Tibial nerve (tissue), 4 donors: ENCODE data around the gene UTP11. TPM values are rescaled to one million over a fixed set of nuclear protein-coding genes. Genes with fewer than 3 reads are reported as not detected.
A peak's percentile ranks its signal among the peaks of the same experiment; 100 is the strongest.

Source experiments
- DNase-seq, 2 donors: peaks; one replicate each; pipeline ENCODE4 v3.0.0-alpha.2; 2019; ENCODE audit warnings: low spot score in 2 of 2
- H3K27ac ChIP-seq, 4 donors: fragments of 200-600 bp; sonication (generic) in 3 of 4; one replicate each; pipeline ENCODE4 v1.5.1; 2017 to 2019; ENCODE audit warnings: mild to moderate bottlenecking in 1 of 4
- H3K27me3 ChIP-seq, 2 donors: fragments of 200-600 bp; sonication (generic) in 1 of 2; one replicate each; pipeline versions ENCODE4 v1.5.1 to v1.6.0; 2017 to 2019
- H3K36me3 ChIP-seq, 3 donors: fragments of 200-600 bp; sonication (generic); one replicate each; pipeline ENCODE4 v1.5.1; 2018 to 2019
- H3K4me1 ChIP-seq, 4 donors: fragments of 200-600 bp; sonication (generic) in 3 of 4; one replicate each; pipeline ENCODE4 v1.5.1; 2017 to 2019
- H3K4me3 ChIP-seq, 4 donors: fragments of 200-600 bp; sonication (generic) in 3 of 4; one replicate each; pipeline ENCODE4 v1.5.1; 2017 to 2019; ENCODE audit warnings: mild to moderate bottlenecking in 1 of 4, moderate library complexity in 1 of 4
- H3K9me3 ChIP-seq, 4 donors: fragments of 200-600 bp; sonication (generic) in 3 of 4; one replicate each; pipeline ENCODE4 v1.5.1; 2017 to 2019
- EP300 ChIP-seq, 2 donors: sonication (generic); formaldehyde crosslinking; IDR thresholded peaks; one replicate each; pipeline ENCODE4 v1.6.1; 2017; ENCODE audit warnings: antibody characterized with exemption in 2 of 2, mild to moderate bottlenecking in 1 of 2
- POLR2A ChIP-seq, 2 donors: fragments of 450-650 bp; IDR thresholded peaks; one replicate each; pipeline ENCODE4 v1.6.1; 2017; ENCODE audit warnings: antibody characterized with exemption in 2 of 2, mild to moderate bottlenecking in 2 of 2, moderate library complexity in 2 of 2
- WGBS, 2 donors: methylation state at CpG; one replicate each; pipeline ENCODE4 v1.1.5; 2018; 5-methylcytosine and 5-hydroxymethylcytosine counted together
- total RNA-seq, 4 donors: library from RNA; depleted of rRNA; stranded (reverse); fragments of >200 nt; gene quantifications; one replicate each; pipeline ENCODE4 v1.1.0, GENCODE V29; 2016
- TF ChIP-seq, protein P1 (sequence below), 5 experiments: fragments of 200-600 bp in 3 of 5; fragments of 450-650 bp in 2 of 5; sonication (generic) in 3 of 5; IDR thresholded peaks; one replicate each; pipeline ENCODE4 v1.5.1; 2016 to 2019; ENCODE audit warnings: antibody characterized with exemption in 5 of 5, mild to moderate bottlenecking in 3 of 5, moderate library complexity in 2 of 5

Gene UTP11
- total RNA-seq, 4 donors from 2014 or later, result 16.5 to 36.8 (median 25.7) TPM

DNA sequence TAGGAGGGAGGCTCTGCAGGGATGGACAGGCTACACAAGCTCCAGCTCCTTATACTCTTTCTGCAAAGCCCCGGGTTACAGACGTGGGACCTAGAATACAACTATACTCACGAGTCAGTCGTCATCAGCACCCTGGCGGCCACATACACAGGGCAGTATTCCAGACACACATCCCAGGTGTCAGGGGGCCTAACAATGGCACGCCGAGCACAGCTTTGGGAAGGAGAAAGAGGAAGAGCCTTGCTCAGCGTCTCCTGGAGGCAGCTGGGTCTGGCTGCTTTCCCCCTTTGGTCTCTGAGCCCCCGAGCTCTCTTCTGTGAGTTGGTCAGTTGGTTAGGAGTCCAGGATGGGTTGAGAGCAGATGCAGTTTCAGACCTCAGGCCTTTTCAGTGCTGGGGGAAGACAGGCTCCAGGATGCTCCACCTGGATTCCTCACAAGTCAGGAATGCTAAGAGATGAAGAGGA lies 38.6 kb downstream of the UTP11 start:
- WGBS, 2 donors, result 47% methylated on average over 5 to 9 of the region's 9 CpGs
- H3K4me3 ChIP-seq, result no peak overlapping the region
- no peaks in the 10 kb centered on the region for H3K36me3 ChIP-seq

DNA sequence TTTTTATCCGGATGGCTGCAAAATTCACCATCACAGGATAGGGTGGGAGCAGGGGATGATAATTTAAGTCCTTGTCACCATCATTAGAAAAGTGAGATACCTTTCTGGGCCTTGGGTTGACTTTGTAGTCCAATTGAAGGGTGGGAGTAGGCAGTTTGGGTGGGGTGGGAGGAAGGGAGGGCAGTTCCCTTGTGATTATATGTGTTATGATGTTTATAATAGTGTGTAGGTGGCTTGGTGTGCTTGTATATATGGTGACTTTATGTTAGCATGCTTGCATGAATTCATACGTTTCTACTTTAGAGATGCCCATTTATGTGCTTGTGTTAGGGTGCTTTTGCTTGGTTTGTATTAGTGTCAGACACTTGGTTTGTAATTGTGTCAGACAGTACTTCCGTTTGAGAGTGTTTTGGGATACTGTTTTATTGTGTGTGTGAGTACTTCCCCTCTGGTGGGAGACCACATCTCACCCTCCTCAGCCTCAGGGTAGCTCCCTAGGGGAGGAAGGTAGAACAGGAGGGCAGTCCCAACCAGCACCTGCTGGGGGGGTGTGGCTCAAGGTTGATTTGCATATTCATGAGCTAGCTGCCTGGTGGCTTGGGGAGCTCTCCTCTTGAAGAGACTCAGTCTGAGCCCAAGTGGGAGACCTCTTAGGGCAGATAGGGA lies 40.3 kb downstream of the UTP11 start:
- Histone ChIP-seq H3K27me3 (no peaks in the 10 kb centered on the region), H3K36me3 (no peaks in the 10 kb centered on the region), H3K4me3 (no peak overlapping the region), H3K9me3 (no peaks in the 10 kb centered on the region), H3K4me1 (peaks cover 0 to 45% (median 3%) of the 10 kb centered on the region in 4 donors), H3K27ac (no peak overlapping the region)
- TF ChIP-seq POLR2A (IDR thresholded peaks at IDR 0.05) (no peak), EP300 (IDR thresholded peaks at IDR 0.05) (no peak)
- TF ChIP-seq, protein P1, sequence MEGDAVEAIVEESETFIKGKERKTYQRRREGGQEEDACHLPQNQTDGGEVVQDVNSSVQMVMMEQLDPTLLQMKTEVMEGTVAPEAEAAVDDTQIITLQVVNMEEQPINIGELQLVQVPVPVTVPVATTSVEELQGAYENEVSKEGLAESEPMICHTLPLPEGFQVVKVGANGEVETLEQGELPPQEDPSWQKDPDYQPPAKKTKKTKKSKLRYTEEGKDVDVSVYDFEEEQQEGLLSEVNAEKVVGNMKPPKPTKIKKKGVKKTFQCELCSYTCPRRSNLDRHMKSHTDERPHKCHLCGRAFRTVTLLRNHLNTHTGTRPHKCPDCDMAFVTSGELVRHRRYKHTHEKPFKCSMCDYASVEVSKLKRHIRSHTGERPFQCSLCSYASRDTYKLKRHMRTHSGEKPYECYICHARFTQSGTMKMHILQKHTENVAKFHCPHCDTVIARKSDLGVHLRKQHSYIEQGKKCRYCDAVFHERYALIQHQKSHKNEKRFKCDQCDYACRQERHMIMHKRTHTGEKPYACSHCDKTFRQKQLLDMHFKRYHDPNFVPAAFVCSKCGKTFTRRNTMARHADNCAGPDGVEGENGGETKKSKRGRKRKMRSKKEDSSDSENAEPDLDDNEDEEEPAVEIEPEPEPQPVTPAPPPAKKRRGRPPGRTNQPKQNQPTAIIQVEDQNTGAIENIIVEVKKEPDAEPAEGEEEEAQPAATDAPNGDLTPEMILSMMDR (IDR thresholded peaks at IDR 0.05), result no peak
- 55 to 59% methylated on average over 3 of the region's 3 CpGs for WGBS, 2 donors
- DNase-seq, result no peak

More for the DNA sequence above, 38.6 kb downstream of the UTP11 start:
- Histone ChIP-seq H3K9me3 (no peaks in the 10 kb centered on the region), H3K27ac (peak overlapping the region in 2 of 4 donors; percentile 7 to 53), H3K27me3 (no peaks in the 10 kb centered on the region), H3K4me1 (peaks cover 0 to 51% (median 5%) of the 10 kb centered on the region in 4 donors)
- no peak for TF ChIP-seq EP300 (IDR thresholded peaks at IDR 0.05)
- TF ChIP-seq POLR2A (IDR thresholded peaks at IDR 0.05), result no peak
- TF ChIP-seq, protein P1 (IDR thresholded peaks at IDR 0.05), result no peak
- no peak for DNase-seq

DNA sequence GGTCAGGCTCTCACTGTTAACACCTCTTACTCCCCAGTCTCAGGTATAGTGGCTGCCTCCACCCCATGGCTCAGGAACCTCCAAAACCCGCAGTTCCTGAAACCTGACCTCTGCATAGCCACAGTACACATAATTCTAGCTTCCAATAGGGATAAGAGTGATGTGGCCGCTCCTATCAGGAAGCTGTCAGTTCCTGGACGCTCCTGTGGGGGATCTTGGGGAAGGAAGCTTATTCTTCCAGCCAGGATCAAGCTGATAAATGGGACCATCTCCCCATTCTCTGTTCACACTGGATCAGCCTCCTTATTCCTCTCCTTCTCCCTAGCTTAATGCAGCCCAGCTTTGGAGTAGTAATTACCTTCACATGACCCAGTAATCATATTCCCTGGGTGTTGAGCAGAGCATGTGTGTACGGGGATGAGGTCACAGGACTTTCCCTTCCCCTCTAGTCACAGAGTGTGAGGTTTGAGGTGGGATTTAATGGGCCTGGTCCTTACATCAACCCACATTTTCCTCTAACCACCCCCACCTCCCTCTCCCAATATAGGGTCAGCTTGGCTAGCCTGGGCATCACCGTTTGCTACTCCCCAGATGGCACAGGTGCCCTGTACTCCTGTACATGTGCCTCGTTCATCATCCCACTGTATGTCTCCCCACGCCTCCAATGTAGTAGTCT lies 41.0 kb downstream of the UTP11 start:
- WGBS, 2 donors, result 74 to 85% methylated on average over 7 of the region's 7 CpGs
- TF ChIP-seq EP300 (IDR thresholded peaks at IDR 0.05), result no peak
- TF ChIP-seq POLR2A (IDR thresholded peaks at IDR 0.05), result no peak
- TF ChIP-seq, protein P1 (IDR thresholded peaks at IDR 0.05), result no peak
- Histone ChIP-seq H3K4me1 (peaks cover 0 to 38% (median 3%) of the 10 kb centered on the region in 4 donors), H3K9me3 (no peaks in the 10 kb centered on the region), H3K4me3 (no peak overlapping the region), H3K27me3 (no peaks in the 10 kb centered on the region), H3K36me3 (no peaks in the 10 kb centered on the region), H3K27ac (no peak overlapping the region)
- DNase-seq, result no peak

DNA sequence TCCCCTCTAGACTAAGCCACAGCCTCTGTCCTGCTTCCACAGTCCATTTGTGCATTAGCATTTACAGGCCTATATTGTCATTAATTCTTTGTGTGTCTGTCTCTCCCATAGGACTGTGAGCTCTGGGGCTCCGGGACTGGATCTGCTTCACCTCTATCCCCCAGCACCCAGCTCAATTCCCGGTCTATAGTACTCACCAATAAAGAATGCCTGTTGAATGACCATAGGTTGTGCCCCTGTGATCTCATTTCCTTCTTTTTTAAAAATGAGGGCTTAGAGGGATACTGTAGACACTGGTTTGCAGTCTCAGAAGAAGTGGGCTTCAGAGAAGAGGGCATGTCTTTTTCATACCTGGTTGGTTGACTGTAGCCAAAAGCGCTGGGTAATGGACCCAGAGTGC lies 42.9 kb downstream of the UTP11 start:
- DNase-seq, result no peak
- Histone ChIP-seq H3K36me3 (no peaks in the 10 kb centered on the region), H3K27ac (no peak overlapping the region), H3K4me1 (peaks cover 0 to 23% (median 3%) of the 10 kb centered on the region in 4 donors), H3K9me3 (no peaks in the 10 kb centered on the region), H3K27me3 (no peaks in the 10 kb centered on the region), H3K4me3 (no peak overlapping the region)
- WGBS, 2 donors, result 66 to 73% methylated on average over 3 of the region's 3 CpGs
- TF ChIP-seq POLR2A (IDR thresholded peaks at IDR 0.05) (no peak), EP300 (IDR thresholded peaks at IDR 0.05) (no peak)
- TF ChIP-seq, protein P1 (IDR thresholded peaks at IDR 0.05), result no peak

DNA sequence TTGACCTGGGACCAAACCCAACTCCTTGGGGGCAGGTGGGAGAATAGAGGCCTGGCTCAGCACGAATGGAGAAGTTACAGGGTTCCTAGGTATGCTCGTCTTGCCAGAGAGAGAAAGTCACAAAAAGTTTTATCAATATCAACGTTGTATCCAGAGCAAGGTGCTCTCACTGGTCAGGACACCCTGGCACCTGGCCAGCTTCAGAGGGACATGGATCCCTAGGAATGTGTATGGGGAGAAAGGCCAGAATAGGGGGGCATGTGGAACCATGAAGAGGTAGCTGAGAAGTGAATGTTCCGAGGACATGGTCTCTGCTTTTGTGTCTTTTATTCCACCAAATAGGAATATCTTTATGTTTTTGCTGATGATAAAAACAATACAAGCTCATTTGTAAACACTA lies 43.4 kb downstream of the UTP11 start:
- no peak for DNase-seq
- no peaks in the 10 kb centered on the region for H3K36me3 ChIP-seq
- H3K27ac ChIP-seq, result no peak overlapping the region
- H3K9me3 ChIP-seq, result no peaks in the 10 kb centered on the region
- no peaks in the 10 kb centered on the region for H3K27me3 ChIP-seq
- H3K4me3 ChIP-seq, result no peak overlapping the region
- peaks cover 0 to 18% (median 0%) of the 10 kb centered on the region in 4 donors for H3K4me1 ChIP-seq
- 70 to 77% methylated on average over 4 of the region's 4 CpGs for WGBS, 2 donors
- TF ChIP-seq, protein P1 (IDR thresholded peaks at IDR 0.05), result no peak
- TF ChIP-seq EP300 (IDR thresholded peaks at IDR 0.05), result no peak
- TF ChIP-seq POLR2A (IDR thresholded peaks at IDR 0.05), result no peak
